ENCODE measurements around the gene MAX.
"Not testable (repeated sequence)": the region's sequence is repeated elsewhere in the genome, so short reads cannot be mapped to it uniquely, and the experiment has no call there.

Gene MAX

DNA sequence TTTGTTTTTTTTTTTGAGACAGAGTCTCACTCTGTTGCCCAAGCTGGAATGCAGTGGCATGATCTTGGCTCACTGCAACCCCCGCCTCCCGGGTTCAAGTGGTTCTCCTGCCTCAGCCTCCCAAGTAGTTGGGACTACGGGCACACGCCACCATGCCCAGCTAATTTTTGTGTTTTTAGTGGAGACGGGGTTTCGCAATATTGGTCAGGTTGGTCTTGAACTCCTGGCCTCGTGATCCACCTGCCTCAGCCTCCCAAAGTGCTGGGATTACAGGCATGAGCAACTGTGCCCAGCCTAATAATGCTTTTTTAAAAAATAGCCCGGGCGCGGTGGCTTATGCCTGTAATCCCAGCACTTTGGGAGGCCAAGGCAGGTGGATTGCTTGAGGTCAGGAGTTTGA, 71.0 kb downstream of the MAX start:
- DNase-seq, result not testable (repeated sequence)

DNA sequence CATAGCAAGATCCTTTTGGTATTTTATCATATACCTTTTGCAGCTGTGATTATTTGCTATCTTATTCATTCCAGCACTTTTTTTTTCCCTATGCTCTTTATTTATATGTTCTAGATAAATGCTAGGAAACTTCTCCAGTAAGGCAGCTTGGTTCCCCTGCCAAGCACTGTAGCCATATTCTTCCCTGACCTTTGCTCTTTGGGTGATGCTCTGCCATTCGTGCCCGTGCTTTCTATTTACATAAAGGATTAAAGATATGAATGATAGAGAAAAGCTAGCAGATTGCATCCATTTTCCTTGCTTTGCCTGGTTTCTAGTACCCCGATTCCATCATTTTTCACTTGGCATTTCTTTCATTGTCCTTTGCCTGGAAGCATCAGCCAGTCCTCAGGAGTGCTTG, 73.4 kb downstream of the MAX start:
- no peak for DNase-seq

GRCh38 chr14:65027127-65027799, 75.1 kb downstream of the MAX start:
- DNase-seq, result no peak

DNA sequence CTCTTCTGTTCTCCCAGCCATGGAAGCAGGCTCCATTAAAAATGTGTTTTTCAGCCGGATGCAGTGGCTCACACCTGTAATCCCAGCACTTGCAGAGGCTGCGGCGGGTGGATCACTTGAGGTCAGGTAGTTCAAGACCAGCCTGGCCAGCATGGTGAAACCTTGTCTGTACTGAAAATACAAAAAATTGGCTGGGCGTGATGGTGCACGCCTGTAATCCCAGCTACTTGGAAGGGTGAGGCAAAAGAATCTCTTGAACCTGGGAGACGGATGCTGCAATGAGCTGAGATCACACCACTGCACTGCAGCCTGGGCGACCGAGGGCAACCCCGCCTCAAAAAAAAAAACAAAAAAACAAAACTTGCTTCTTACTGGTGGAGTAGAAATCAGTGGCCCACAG, 75.8 kb downstream of the MAX start:
- DNase-seq, result no peak

DNA sequence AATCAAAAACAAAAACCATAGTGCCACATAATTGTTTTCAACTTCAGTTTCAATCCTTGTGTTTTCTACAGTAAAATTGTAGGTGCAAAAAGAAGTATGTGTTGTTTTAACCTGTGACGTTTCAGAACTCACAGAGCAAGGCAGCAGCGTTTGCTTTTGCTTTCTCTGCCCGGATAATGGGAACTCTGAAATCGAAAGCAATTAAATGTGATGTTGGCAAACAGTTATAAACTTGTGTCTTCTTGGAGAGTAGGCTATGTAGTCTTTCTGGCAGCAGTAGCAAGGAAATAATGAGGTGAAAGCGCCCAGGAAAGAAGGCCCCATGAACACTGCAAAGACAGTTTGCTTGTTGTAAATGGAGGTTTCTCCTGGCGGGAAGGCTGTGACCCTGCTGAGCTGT, 76.5 kb downstream of the MAX start:
- DNase-seq, result no peak

Measured in NCI-H524 treated with DMSO at 0.1 percent for 48 hours (cell line).